HG03378 (cell line): ENCODE results near the gene SDK2.

Experiments used
- ATAC-seq: cut with Tn5 transposase; IDR thresholded peaks from one replicate; pipeline ENCODE4 v1.9.1; 2021; ENCODE audit warnings: mild to moderate bottlenecking, moderate library complexity; ENCODE audit not compliant: unreplicated experiment

The SDK2 gene

DNA sequence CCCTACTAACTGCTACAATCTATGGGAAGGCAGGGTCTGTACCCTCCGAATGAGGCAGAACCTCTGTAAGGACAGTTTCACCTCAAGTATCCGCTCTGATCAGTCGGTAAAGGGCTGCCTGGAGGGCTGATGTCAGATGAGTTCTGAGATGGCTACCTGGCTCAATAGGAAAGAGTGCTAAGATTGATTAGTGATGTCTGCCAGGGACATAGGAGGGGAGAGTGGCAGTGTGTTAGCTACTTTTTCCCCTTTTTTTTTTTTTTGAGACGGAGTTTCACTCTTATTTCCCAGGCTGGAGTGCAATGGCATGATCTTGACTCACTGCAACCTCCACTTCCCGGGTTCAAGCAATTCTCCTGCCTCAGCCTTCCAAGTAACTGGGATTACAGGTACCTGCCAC is 293.4 kb downstream of the SDK2 start:
- no peak for ATAC-seq

- no peak for ATAC-seq
Measured at GRCh38 chr17:73349647-73350046, 294.6 kb downstream of the SDK2 start.

DNA sequence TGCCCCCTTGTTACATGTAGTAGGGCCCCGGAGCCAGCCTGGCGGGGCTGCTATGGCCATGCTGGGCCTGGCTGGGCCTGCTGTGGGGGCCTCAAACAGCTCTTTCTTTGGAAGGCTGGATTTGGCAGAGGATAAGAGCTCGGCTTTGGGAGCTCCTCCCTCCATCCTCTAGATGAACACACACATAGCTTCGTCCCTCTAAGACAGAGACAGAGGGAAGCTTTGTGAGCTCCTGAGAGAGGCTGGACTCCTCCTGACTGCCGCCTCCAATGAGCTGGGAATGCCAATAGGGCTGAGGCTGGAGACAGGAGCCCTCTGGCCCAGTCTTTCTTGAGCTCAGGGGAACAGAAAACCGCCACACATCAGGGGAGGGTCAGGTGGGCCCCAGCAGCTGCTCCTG is 295.1 kb downstream of the SDK2 start:
- no peak for ATAC-seq

DNA sequence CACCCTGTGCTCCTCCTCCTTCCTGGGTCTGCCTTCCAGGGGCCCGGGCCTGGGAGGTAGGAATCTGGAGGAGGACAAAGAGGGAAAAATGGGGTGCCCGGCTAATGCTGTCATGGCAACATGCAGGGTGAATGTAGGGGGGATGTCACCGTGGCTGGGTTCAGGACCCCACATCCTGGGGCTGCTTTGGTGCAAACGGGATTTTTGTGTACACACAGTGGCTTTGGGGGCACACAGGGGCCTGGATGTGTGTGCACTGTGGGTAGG is 295.5 kb downstream of the SDK2 start:
- no peak for ATAC-seq

GRCh38 chr17:73348018-73348828 is 296.0 kb downstream of the SDK2 start:
- ATAC-seq = no peak

- no peak for ATAC-seq
Measured at GRCh38 chr17:73347351-73347750, 296.9 kb downstream of the SDK2 start.

DNA sequence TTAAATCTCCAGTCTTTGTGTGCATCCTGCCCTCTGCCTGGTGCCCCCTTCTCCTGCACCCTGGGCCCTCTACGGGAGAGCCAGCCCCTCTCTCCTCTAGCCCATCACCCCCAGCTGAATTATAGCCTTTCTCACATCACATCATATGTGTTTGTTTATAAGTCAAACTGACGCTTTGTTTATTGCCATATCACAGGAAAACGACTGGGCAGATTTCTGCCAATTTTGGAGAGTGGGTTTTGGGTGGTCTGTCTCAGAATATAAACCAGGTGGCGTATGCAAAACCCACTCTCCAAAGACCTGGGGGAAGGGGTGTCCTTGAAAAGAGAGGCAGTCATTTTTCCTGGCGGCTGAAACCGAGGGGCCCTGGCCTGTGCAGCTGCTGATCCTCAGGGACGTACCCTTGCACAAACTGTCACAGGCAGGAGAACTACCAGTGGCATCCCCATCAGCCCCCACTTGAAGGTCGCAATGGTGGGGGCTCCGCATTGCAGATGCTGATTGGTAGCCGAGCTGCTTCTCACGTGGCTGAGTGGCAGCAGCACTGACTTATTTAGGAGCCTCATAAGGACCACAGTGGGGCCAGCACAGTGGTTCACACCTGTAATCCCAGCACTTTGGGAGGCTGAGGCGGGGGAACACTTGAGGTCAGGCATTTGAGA is 297.6 kb downstream of the SDK2 start:
- no peak for ATAC-seq

GRCh38 chr17:73343739-73344454 is 300.3 kb downstream of the SDK2 start:
- ATAC-seq = no peak

DNA sequence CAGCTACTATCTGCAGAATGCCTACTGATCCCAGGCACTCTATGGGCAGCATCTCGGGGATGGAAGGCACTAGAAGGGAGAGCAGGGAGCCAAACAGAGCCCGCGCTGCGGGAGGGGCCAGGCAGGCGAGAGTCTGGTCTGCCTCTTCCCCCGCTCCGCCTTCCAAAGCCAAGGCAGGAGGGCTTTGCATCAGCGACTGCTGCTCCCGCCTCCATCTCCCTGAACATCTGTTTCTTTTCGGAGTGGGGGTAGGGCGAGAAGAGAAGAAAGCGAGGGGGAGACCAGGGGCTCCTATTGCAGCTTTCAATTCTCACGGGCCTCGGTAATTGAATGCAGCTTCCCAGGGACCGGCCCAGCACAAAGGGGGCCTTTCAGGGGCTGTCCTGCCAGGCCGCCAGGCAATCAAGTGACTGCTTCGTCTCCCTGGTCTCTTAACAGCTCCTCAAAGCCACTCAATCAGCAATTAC is 301.0 kb downstream of the SDK2 start:
- ATAC-seq = no peak

- ATAC-seq = no peak
Measured at GRCh38 chr17:73342541-73343167, 301.6 kb downstream of the SDK2 start.

DNA sequence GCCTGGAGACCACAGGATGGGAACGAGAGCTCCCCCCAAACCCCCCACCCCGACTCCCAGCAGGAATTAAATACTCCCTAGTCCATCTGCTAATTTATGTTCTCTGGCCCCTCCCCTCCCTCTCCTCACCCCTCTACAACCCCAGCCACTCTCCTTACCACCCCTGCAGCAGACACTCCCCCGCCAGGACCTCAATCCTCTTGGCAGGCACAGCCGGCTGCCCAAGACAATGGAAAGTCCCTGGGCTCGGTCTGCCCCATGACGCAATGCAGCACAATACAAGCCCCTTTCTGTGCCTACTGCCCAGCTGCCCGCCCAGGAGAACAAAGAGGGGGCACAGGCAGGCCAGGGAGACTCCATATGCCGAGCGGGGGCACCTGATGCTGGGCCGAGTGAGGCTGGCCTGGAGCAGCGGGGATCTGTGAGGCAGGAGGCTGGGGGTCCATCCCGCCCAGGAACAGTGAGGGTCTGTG is 302.2 kb downstream of the SDK2 start:
- ATAC-seq = no peak

DNA sequence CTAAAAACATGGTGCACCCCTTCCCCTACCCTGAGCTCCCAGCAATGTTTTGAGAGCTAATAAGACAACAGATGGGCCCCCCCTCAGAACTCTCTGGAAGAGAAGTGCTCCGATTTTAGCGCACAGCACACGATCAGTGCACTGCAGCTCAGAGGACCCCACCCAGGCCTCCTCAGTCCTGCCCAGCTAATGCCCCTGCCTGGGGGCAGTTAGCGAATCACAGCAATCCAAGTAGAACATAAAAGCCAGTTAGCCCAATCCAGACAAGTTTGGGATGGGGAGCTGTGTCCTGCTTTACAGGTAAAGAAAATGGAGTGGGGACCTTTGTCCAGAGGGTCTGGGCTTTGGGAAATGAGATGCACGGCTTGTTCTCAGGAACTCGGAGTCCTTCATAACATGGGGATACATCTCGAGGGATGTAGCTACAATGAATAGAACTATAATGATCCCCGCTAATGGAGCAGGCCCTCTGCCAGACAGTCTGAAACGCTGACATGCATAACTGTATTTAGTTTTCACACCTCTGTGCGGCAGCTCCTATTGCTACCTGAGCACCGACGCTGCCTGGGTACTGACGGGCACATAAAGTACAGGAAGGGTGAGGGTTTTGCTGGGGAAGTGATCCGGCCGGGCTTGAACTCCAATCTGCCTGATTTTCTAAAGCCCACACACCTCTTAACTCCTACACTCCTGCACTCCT is 302.7 kb downstream of the SDK2 start:
- ATAC-seq = no peak

DNA sequence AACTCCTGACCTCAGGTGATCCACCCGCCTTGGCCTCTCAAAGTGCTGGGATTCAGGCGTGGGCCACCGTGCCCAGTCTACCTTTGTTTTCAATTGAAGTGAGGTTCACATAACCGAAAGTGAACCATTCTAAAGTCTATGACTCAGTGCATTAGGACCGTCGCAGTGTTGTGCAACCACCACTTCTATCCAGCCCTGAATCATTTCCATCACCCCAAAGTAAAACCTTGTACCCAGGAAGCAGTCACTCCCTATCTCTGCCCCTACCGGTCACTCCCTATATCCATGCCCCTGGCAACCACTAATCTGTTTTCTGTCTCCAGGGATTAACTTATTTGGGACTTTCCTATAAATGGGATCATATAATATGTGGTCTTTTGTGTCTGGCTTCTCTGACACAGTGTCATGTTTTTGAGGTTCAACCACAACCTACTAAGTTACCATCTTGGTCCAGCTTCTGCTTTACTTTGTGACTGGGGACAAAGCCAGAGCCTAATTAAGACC is 304.1 kb downstream of the SDK2 start:
- ATAC-seq = no peak

- ATAC-seq = no peak
Measured at GRCh38 chr17:73338566-73339197, 305.6 kb downstream of the SDK2 start.

- ATAC-seq = no peak
Measured at GRCh38 chr17:73338050-73338521, 306.2 kb downstream of the SDK2 start.

DNA sequence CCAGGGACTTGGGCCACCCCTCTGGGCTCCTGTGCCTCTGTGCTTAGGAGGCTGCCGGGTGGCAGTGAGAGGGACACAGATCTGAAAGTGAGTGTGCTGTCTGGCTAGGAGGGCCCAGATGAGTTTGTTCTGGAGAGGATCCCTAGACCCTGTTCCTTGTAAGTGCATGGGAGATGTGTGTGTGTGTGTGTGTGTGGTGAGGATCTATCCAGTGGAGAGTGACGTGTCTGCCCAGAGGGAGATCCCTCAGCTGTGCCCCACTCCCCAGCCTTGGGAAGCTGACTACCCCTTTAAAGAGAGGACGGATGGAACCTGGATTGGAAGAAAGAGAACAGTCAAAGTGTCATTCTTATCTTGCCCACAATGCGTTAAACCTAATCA is 306.9 kb downstream of the SDK2 start:
- no peak for ATAC-seq

GRCh38 chr17:73336408-73337329 is 307.6 kb downstream of the SDK2 start:
- no peak for ATAC-seq

GRCh38 chr17:73335591-73336407 is 308.4 kb downstream of the SDK2 start:
- ATAC-seq = no peak
